M059J (cell line): ENCODE data around the gene LIF. TPM values are rescaled to one million over a fixed set of nuclear protein-coding genes. Genes with fewer than 3 reads are reported as not detected.
"Not testable (repeated sequence)": the region's sequence is repeated elsewhere in the genome, so short reads cannot be mapped to it uniquely, and the experiment has no call there.

Experiments
- DNase-seq: peaks from one replicate; pipeline ENCODE4 v3.0.0-alpha.2; 2012; ENCODE audit warnings: low read depth
- total RNA-seq: library from RNA; depleted of rRNA; stranded (reverse); fragments of >200 nt; shearing (Covaris generic); gene quantifications from 2 replicates; pipeline ENCODE4 v1.2.3, GENCODE V29; 2014

LIF gene
- total RNA-seq, 1 experiment from 2014 or later = 7.5 TPM

GRCh38 chr22:30227438-30228228 lies 18.9 kb downstream of the LIF start:
- no peak for DNase-seq

- DNase-seq = peak; percentile 77
Measured at GRCh38 chr22:30226192-30226832, 20.2 kb downstream of the LIF start.

- DNase-seq = peak; percentile 84
Measured at GRCh38 chr22:30225220-30225927, 21.2 kb downstream of the LIF start.

GRCh38 chr22:30224161-30224857 lies 22.2 kb downstream of the LIF start:
- peak; percentile 99 for DNase-seq

- DNase-seq = peak; percentile 81
Measured at GRCh38 chr22:30223303-30223702, 23.3 kb downstream of the LIF start.

GRCh38 chr22:30222321-30222720 lies 24.2 kb downstream of the LIF start:
- DNase-seq = no peak

- no peak for DNase-seq
Measured at GRCh38 chr22:30221121-30221992, 25.2 kb downstream of the LIF start.

- no peak for DNase-seq
Measured at GRCh38 chr22:30220338-30221012, 26.1 kb downstream of the LIF start.

GRCh38 chr22:30219668-30220278 lies 26.8 kb downstream of the LIF start:
- DNase-seq = no peak

- no peak for DNase-seq
Measured at GRCh38 chr22:30219049-30219654, 27.4 kb downstream of the LIF start.

GRCh38 chr22:30217698-30218560 lies 28.6 kb downstream of the LIF start:
- DNase-seq = peak; percentile 61

- no peak for DNase-seq
Measured at GRCh38 chr22:30216710-30217109, 29.8 kb downstream of the LIF start.

GRCh38 chr22:30216272-30216671 lies 30.3 kb downstream of the LIF start:
- DNase-seq = not testable (repeated sequence)

GRCh38 chr22:30214703-30215407 lies 31.7 kb downstream of the LIF start:
- no peak for DNase-seq

GRCh38 chr22:30212996-30213441 lies 33.5 kb downstream of the LIF start:
- DNase-seq = no peak

- peak; percentile 96 for DNase-seq
Measured at GRCh38 chr22:30212363-30212995, 34.1 kb downstream of the LIF start.

- no peak for DNase-seq
Measured at GRCh38 chr22:30211124-30211820, 35.3 kb downstream of the LIF start.
